Activated T-helper 1 cell treated with anti-CD3 and anti-CD28 coated beads, Interleukin-12 subunit alpha, Interleukin-12 subunit beta, Interleukin-2, Interleukin-4 antibody, amounts not matched to agents 30 ng/mL and 10 ng/mL and 1 ng/mL, durations not matched to agents 14 hours and 24 hours and 36 hours (primary cell): ENCODE measurements around the gene KIRREL3. TPM values are rescaled to one million over a fixed set of nuclear protein-coding genes. Genes with fewer than 3 reads are reported as not detected.

Experiments used
- DNase-seq: peaks from one replicate; pipeline ENCODE4 v3.0.0; 2021; ENCODE audit warnings: low spot score
- H3K27ac Mint-ChIP-seq: one replicate; pipeline ENCODE4 v1.8.0; 2021; ENCODE audit warnings: mild to moderate bottlenecking, mixed read lengths
- H3K27me3 Mint-ChIP-seq: one replicate; pipeline ENCODE4 v1.8.0; 2022; ENCODE audit warnings: mild to moderate bottlenecking, moderate library complexity, mixed read lengths; ENCODE audit not compliant: insufficient read depth
- H3K36me3 Mint-ChIP-seq: one replicate; pipeline ENCODE4 v1.8.0; 2021; ENCODE audit warnings: low read depth, mixed read lengths
- H3K4me1 Mint-ChIP-seq: one replicate; pipeline ENCODE4 v1.8.0; 2021; ENCODE audit warnings: low read depth, mixed read lengths
- H3K4me3 Mint-ChIP-seq: one replicate; pipeline ENCODE4 v1.8.0; 2021; ENCODE audit warnings: mild to moderate bottlenecking, moderate library complexity, mixed read lengths
- H3K9me3 Mint-ChIP-seq: one replicate; pipeline ENCODE4 v1.8.0; 2021; ENCODE audit warnings: mixed read lengths
- intact Hi-C: fragments of 100-400 bp; cut with micrococcal nuclease; formaldehyde crosslinking; loops from one replicate; pipeline ENCODE4 v1.15.1; 2024
- total RNA-seq: library from RNA; stranded (reverse); gene quantifications from 2 replicates; pipeline ENCODE4 v1.2.3, GENCODE V29; 2022

The KIRREL3 gene
- total RNA-seq, 1 donor from 2014 or later, result not detected

DNA sequence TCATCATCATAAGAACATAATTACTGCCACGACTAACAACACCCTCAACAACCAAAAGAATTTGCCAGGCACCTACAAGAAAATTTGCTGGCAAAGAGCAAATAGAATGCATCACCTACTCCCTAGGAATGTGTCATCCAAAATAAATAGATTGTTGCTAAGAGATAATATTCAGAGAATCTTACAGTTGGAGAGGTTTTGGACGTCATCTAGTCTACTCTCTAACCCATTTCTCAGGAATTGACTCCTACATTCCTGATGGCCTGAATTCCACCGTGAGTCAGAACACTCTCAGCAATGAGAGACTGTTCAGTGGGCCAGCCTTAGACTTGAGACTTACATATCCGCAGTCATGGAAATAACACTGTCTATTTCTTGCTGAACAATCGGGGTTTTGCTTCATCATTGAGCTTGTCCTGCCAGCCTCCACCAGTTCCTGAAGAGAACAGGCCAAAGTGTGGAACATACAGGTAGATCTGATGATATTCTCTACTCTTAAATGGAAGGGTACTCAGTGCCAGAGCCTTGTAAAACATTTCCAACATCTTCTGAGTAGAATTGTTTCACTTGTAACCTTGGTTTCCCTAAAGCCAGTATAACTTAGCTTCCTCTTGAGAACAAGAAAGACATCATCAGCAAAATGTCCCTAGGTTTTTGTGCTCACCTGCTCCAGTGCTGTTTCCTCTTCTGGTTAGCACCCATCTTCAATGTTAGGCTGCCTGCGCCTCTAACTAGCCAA is 8.3 kb downstream of the KIRREL3 start:
- no peaks in the 10 kb centered on the region for H3K9me3 Mint-ChIP-seq
- peaks cover 2% of the 10 kb centered on the region for H3K27me3 Mint-ChIP-seq
- H3K27ac Mint-ChIP-seq, result no peak overlapping the region
- H3K36me3 Mint-ChIP-seq, result no peaks in the 10 kb centered on the region
- DNase-seq, result no peak
- intact Hi-C loops, result loop anchor here (5.0 kb wide), 1 partner anchor 685 kb away; no protein-coding TSS in a partner anchor
- H3K4me1 Mint-ChIP-seq, result no peaks in the 10 kb centered on the region
- H3K4me3 Mint-ChIP-seq, result no peak overlapping the region

DNA sequence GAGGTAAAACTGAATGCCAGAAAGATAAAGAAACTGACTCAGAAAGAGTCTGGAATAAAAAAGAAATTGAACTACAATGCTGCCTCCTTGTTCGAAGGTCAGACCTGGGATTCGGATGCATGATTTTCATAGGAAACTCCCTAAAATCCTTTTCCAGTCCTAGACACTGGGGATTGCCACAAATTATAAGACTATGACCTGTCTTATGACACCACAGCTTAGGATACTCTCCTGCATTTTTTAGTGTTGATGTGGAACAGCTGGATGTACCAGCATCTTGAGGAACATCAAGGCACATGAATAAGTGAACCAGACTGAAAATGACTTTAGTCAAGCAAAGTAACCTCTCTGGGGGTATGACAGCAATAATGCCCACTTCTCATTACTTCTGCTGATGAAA is 9.0 kb downstream of the KIRREL3 start:
- H3K4me3 Mint-ChIP-seq, result no peak overlapping the region
- no peaks in the 10 kb centered on the region for H3K9me3 Mint-ChIP-seq
- H3K4me1 Mint-ChIP-seq, result no peaks in the 10 kb centered on the region
- no peaks in the 10 kb centered on the region for H3K36me3 Mint-ChIP-seq
- no peak for DNase-seq
- H3K27me3 Mint-ChIP-seq, result peaks cover 2% of the 10 kb centered on the region
- H3K27ac Mint-ChIP-seq, result no peak overlapping the region
- intact Hi-C loops, result loop anchor here (5.0 kb wide), 1 partner anchor 684 kb away; no protein-coding TSS in a partner anchor

DNA sequence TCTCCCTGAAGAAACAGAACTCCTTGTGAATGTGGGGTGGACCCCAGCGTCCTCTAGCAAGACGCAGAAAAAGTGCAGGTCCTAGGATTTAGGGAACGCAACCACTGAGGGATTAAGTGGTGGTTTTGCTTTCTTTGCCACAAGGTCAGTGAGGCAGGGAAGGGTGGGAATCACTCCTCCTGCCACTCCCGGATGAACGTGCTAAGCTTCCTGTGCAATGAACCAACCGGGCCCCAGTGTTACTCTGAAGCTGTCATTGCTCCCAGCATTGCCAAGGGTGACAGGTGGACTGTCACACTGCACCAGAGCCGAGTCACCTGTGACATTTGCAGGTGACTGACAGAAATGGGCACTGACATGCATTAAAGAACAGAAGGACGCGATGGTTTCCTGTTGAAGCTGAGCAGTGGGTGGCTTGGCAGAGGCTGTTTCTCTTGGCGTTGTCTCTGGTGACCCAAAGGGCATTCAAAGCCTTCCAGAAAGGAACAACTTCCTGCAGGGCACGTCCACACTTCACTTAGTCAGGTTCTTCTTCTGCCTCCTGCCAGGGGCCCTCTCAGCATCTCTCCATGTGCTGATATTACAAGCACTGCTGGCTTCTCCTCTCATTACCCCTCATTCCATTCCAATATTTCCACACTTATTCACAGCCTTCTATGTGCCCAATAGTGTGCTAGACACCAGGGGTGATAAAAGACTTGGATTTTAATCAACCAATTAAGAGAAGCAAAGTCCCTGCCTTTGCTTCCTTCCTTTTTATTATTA is 9.7 kb downstream of the KIRREL3 start:
- Mint-ChIP-seq H3K36me3 (no peaks in the 10 kb centered on the region), H3K27ac (no peak overlapping the region), H3K4me3 (no peak overlapping the region), H3K4me1 (no peaks in the 10 kb centered on the region), H3K27me3 (peaks cover 2% of the 10 kb centered on the region), H3K9me3 (no peaks in the 10 kb centered on the region)
- intact Hi-C loops, result loop anchor here (1.0 to 5.0 kb wide), 3 partner anchors 275 to 684 kb away; no protein-coding TSS in a partner anchor
- DNase-seq, result no peak

DNA sequence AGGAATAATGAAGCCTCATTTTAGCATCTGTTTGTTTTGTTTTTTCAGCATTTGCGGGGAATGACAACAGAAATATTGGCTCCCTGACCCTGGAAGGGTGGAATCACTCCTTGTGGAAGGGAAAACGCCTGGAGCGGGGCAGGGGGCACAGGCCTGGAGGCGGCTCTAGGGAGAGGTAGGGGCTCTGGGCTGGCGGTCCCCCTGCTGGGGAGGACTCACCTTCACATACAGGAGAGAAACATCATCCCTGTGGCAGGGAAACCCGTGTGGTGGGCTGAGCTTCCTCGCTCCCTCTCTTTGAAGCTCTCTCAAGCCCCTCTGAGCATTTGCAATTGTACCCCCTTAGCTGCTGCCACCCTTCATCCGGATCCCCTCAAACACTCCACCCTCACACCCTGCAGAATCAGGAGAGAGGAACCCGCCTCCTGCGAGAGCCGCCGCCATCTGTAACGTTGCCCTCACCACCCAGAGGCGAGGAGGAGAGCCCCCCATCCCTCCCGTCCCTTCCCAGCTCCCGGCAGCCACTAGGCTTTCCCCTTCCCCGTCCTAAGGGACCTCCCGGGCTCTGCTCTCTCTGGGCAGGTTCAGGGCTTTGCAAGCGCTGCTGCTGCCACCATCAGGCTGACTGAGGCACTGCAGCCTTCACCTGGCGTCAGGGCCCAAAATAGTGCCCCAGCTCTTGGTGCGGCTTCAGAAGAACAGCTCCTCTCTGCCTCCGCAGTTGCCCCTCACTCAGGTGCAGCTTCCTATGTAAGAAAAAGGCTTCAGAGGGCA is 10.4 kb downstream of the KIRREL3 start:
- Mint-ChIP-seq H3K27ac (no peak overlapping the region), H3K4me1 (no peaks in the 10 kb centered on the region), H3K9me3 (no peaks in the 10 kb centered on the region), H3K36me3 (no peaks in the 10 kb centered on the region), H3K27me3 (peaks cover 2% of the 10 kb centered on the region), H3K4me3 (no peak overlapping the region)
- DNase-seq, result peak; percentile 22
- intact Hi-C loops, result loop anchor here (1.0 to 5.0 kb wide), 3 partner anchors 274 to 683 kb away; no protein-coding TSS in a partner anchor

DNA sequence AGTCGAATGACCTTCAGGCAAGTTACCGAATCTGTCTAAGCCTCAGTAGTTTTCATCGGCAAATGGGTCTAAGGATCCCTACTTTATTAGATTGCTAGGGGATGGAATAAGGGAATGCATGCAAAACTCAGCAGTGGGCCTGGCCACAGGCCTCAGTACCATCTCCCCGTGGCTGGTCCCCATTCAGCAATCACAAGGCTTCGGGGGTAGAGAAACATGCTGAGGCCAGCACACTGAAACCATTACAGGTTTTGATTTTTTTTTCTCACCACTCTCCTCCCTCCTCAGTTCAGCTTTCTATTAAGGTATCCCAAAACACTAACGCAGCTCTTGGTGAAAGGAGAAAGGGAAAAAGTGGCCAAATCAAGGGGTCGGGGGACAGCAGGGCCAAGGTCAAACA is 11.9 kb downstream of the KIRREL3 start:
- Mint-ChIP-seq H3K4me3 (no peak overlapping the region), H3K27ac (no peak overlapping the region), H3K27me3 (peaks cover 2% of the 10 kb centered on the region), H3K9me3 (no peaks in the 10 kb centered on the region), H3K4me1 (no peaks in the 10 kb centered on the region), H3K36me3 (no peaks in the 10 kb centered on the region)
- DNase-seq, result no peak
- intact Hi-C loops, result no loop called here

DNA sequence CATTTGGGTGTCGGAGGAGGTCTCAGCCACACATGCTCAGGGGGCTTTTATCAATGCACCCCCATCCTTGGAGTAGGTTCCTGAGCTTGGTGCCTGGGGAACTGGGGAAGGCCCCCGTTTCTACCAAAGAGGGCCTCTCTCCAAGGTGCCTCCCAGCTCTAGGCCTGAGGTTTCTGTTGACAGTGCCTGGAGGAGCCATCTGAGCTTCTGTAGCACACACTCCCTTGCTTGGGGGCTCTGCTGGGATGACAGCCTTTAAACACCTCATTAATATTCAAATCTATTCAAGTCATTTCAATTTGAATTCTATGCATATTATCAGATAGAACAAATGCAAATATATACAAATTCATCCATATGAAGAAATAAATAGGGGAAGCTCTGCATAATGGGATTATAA is 18.9 kb downstream of the KIRREL3 start:
- no peaks in the 10 kb centered on the region for H3K4me1 Mint-ChIP-seq
- no peak for DNase-seq
- H3K27me3 Mint-ChIP-seq, result no peaks in the 10 kb centered on the region
- no peak overlapping the region for H3K27ac Mint-ChIP-seq
- H3K9me3 Mint-ChIP-seq, result no peaks in the 10 kb centered on the region
- no peaks in the 10 kb centered on the region for H3K36me3 Mint-ChIP-seq
- H3K4me3 Mint-ChIP-seq, result no peak overlapping the region
- intact Hi-C loops, result no loop called here

DNA sequence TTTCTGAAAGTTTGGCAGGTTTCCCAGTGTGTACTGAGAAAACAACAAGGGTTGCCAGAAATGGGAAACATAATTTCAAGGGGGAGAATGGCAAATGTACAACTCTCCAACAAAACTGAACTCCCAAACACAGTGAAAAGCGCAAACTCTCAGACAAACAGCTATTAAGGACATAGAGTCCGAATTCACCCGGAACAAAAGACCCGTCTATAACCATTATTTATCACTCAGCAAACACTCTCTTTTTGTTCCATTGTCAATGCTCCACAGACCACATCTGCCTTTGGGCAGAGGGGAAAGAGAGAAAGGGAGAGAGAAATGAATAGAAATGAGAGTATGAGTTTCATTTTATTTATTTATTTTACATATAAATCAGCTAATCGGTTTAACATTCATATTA is 21.7 kb downstream of the KIRREL3 start:
- Mint-ChIP-seq H3K27ac (no peak overlapping the region), H3K27me3 (no peaks in the 10 kb centered on the region), H3K4me3 (no peak overlapping the region), H3K36me3 (no peaks in the 10 kb centered on the region), H3K4me1 (no peaks in the 10 kb centered on the region), H3K9me3 (no peaks in the 10 kb centered on the region)
- intact Hi-C loops, result no loop called here
- DNase-seq, result no peak

DNA sequence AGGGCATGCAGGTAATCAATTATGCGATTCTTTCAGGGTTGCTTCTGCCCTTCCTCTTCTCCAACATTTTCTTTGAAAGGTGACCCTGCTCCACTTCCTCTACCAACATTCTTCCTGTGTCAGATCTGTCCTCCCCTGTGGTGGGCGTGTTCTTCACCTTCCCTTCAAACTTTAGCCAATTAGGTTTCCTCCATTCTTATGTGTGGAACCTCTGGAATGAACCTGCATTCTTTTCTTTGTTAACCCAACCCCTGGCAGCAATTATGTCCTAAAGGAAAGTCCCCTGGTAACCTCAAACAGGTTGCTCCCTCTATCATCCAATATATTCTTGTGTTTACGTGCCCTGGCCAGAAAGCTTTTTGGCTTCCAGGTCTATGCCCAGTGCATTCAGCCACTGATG is 22.4 kb downstream of the KIRREL3 start:
- Mint-ChIP-seq H3K4me1 (no peaks in the 10 kb centered on the region), H3K4me3 (no peak overlapping the region), H3K27ac (no peak overlapping the region), H3K36me3 (no peaks in the 10 kb centered on the region), H3K27me3 (no peaks in the 10 kb centered on the region), H3K9me3 (no peaks in the 10 kb centered on the region)
- no peak for DNase-seq
- intact Hi-C loops, result no loop called here

DNA sequence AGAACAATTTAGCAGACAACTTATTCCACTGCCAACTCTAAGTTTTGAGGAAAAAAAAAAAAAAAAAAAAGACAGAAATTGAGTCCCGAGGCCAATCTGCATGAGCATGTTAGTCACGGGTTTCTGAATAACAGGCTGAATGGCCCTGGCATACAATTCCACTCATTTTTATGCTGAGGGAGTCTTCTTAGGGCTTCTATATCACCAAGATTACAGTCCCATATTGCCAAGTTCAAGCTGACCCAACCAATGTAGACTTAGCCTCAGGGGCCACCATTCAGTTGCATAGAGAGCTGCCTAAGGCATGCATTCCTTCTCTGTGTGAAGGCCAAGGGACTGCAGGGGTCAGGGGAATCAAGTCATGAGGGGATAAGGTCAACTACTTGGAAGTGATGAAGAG is 27.5 kb downstream of the KIRREL3 start:
- Mint-ChIP-seq H3K9me3 (no peaks in the 10 kb centered on the region), H3K27me3 (peaks cover 16% of the 10 kb centered on the region), H3K36me3 (no peaks in the 10 kb centered on the region), H3K4me1 (no peaks in the 10 kb centered on the region), H3K4me3 (no peak overlapping the region), H3K27ac (no peak overlapping the region)
- intact Hi-C loops, result no loop called here
- DNase-seq, result no peak

DNA sequence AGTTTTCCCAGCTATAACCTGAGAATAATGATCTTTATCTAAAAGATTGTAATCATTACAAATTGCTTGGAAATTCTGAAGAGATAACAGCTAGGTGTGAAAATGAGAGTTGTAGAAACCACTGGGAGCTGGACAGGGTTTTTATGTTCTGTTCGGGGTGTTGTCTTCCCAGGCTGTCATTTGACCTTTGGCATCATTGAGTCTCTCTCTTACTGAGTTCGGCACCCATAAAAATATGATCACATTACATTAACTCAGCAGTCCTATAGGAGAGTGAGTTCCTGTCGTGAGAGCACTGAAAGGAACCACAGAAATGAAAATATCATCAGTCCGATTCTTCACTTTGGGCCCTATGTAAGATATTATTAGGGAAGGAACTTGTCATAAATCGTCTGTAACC is 29.3 kb downstream of the KIRREL3 start:
- Mint-ChIP-seq H3K4me1 (no peaks in the 10 kb centered on the region), H3K27me3 (peaks cover 16% of the 10 kb centered on the region), H3K4me3 (no peak overlapping the region), H3K36me3 (no peaks in the 10 kb centered on the region), H3K9me3 (no peaks in the 10 kb centered on the region), H3K27ac (no peak overlapping the region)
- intact Hi-C loops, result no loop called here
- DNase-seq, result no peak

DNA sequence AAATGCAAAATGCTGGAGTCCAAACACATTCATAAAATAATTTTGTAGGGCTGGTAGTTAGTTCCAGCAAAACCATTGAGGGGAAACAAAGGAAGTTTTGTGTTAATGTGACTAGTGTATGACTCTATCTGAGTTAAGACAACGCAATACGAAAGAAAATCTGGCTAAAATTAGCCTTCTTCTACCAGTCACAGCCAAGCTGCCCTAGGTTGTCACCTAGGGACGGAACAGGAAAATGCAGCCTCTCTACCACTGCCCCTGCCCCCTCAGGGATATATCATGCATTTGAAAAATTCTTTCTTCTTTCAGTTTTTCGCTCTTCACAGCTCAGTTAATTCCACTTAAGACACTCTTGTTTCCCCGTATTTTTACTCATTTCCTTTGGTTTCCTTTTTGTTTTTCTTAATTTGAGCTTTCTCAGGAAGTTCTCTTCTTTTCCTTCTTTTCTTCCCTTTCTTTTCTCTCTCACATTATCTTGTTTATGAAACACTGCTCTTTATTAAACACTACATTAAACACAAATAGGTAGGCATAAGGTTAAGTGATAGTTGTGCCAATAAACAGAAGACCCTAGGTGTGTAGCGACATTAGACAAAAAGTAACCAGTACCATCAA is 30.6 kb downstream of the KIRREL3 start:
- Mint-ChIP-seq H3K4me1 (no peaks in the 10 kb centered on the region), H3K9me3 (no peaks in the 10 kb centered on the region)
- DNase-seq, result no peak

DNA sequence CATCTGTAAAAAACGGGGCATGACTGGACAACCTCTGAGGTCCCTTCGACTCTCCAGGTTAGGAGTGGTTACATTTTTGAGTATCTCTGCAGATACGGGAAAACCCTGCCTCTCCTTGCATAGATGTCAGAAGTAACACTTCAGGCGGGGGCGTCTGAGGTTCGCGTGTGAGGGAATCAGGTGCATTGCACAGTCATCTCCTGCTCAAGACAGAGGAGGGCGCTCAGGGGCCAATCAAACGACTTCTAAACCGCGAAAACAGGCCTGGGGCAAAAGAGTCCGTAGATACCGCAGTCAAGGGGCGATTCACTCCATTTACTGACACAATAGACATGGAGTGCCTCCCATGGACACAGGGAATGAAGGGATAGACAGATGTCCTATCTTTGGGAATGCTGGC is 31.7 kb downstream of the KIRREL3 start:
- Mint-ChIP-seq H3K27me3 (peaks cover 16% of the 10 kb centered on the region), H3K4me1 (no peaks in the 10 kb centered on the region), H3K4me3 (no peak overlapping the region), H3K36me3 (no peaks in the 10 kb centered on the region), H3K27ac (no peak overlapping the region), H3K9me3 (no peaks in the 10 kb centered on the region)
- no peak for DNase-seq
- intact Hi-C loops, result no loop called here

More for the DNA sequence above, 30.6 kb downstream of the KIRREL3 start:
- Mint-ChIP-seq H3K27me3 (peaks cover 16% of the 10 kb centered on the region), H3K36me3 (no peaks in the 10 kb centered on the region), H3K4me3 (no peak overlapping the region), H3K27ac (peak overlapping the region; percentile 29)
- intact Hi-C loops, result no loop called here
